ENCODE measurements around the gene NHS.

Gene NHS

DNA sequence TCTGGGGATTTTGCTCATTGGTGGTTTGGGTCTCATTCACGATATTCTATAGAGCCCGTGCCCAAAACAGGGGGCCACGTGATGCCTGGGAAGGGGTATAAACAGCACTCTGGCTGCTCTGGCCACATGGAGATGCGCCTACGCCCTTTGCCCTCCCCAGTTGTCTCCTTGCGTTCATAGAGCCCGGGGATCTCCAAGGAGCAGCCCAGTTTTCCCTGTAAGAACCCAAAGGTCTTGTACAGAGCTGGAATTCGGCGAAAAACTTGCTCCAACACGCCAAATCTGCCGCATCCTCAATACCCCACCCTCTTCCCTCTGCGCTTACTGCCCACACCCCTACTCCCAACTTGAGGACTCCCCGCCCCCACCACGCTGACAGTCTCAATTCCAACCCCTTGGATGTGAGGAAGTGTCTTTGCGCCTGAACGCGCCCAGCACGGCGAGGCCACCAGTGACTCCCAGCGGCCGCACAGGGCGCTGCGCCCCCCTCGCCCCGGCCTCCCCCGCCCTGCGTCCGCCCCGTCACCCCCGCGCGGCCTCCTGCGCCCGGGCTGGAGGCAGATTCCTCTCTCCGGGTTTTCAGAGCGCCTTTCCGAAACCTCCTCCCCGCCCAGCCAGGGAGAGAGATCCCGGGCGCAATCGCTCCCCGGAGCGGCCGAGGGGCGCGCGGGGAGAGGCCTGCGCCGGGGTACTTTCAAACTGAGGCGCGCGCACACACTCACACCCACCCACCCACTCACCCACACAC is at the start of gene NHS:
TSS of gene NHS (plus strand) at position 582 of the 748 bp plus-strand sequence. CDS start 558 bp downstream, outside the sequence.
- no peak for DNase-seq (ENCODE audit: low read depth, low spot score)

DNA sequence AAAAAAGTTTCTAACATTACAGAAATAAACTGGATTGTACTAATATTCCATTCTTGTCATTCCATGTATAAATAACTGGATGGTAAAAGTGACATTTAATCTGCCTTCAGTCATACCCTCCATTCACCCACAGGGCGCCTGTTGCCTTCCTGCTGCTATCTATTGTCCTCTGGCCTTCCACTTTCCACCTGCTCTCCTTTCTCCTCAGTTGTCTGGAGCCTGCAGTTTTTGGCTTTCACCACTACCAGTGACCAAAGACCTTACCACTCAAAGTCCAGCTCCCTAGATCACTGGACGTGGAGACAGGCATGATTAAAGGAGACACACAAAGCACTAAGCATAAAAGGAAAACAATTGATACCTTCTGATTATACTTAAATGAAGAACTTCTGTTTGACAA is 46.2 kb upstream of the NHS start:
- DNase-seq (ENCODE audit: low read depth, low spot score): no peak

DNA sequence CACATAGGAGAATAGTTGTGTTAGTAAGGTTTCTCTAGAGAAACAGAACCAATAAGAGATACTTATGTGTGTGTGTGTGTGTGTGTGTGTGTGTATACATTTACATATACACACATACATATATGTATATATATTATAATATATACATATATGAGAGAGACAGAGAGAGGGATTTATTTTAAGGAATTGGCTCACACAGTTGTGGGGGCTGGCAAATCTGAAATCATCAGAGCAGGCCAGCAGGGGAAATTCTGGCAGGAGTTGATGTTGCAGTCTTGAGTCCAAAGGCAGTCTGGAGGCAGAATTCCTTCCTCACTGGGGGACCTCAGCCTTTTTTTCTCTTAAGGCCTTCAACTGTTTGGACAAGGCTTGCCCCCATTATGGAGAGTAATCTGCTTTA is 38.6 kb upstream of the NHS start:
- no peak for DNase-seq (ENCODE audit: low read depth, low spot score)

DNA sequence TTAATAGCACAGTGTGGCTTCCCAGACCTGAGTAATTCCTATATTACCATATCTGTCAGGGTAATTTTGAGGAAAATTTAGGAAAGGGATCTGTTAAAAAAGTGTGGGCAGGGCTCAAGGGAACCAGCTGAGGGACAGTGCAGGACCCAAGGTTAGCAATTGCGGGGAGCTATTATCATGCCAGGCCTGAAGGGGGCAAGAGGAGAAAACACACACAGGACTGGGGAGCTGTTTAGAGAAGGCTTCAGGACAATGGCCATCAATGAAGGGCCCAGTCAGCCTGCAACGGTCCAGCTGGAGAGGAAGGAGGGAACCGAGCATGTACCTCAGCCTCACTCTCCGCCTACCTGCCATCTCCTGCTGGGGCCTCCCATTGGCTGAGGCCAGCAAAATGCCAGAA is 19.0 kb upstream of the NHS start:
- no peak for DNase-seq (ENCODE audit: low read depth, low spot score)

DNA sequence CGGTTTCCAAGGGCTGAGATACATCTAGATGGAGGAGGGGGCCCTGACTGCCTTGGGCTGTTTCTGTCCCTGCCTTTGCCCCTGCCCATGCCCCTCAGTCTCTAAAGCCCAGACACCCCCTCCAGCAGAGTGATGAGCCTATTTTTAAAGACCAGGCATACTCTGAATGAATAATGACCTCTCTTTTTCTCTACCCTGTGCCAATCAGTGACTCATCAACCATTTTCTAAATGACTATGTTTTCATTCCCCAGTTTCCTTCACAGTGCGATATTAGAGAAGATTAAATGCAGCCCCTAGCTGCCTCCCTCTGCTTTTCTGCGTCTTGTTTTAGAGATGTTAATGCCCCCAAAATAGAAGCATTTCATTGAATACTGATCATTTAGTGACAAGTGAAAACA is 15.5 kb upstream of the NHS start:
- DNase-seq (ENCODE audit: low read depth, low spot score): no peak

DNA sequence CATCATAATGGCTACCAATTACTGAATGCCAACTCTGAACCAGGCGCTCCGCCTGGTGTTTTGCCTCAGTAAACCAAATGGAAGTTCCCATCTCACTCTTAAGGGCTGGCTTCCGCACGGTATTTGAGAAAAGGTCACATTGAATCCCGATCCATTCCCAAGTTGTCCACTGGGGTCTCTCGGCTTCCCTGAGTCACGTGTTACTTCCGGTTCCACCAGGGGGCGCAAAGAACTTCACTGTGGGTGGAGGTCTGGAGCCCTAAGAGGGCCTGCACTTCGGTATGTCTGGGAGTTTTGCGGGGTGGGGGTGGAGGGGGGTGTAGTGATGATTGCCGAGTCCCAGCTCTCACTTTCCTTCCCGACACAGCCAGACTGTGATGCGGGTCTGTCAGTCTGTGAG is 13.4 kb upstream of the NHS start:
- DNase-seq (ENCODE audit: low read depth, low spot score): no peak

DNA sequence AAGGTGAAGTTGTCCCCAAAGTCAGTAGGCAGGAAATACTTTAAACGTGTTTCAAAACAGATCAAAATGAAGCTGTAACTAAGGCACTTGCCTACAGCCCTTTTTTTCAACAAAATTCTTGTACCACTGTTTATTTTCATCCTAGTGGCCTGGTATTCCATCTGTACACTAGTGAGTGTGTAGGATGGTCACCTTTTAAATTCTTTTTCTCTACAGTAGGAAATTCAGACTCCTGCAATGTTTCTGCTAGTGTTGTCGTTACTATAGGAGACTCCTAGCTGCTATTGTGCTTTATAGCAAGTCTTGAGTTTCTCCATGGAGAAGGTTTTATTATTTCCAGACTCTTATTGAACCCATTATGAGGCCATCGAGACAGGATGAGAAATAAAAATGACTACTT is 7.0 kb upstream of the NHS start:
- no peak for DNase-seq (ENCODE audit: low read depth, low spot score)

DNA sequence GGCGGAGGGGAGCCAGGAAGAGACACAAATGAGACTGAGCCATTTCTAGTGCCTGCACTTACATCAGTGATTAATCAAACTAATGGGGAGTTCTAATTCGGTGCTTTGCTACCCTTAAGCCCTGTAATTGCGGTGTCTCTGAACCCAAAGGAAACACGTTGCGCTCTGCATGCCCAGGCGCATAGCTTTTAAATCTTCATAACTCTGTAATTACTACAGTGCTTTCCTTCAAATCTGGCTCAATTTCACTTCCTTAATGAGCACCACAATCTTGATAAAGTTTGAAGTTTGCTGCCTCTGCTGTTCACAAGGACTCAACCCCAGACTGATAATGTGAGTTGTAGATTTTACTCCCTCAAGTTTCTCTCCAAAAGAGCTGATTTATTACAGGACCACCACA is 5.7 kb upstream of the NHS start:
- no peak for DNase-seq (ENCODE audit: low read depth, low spot score)

DNA sequence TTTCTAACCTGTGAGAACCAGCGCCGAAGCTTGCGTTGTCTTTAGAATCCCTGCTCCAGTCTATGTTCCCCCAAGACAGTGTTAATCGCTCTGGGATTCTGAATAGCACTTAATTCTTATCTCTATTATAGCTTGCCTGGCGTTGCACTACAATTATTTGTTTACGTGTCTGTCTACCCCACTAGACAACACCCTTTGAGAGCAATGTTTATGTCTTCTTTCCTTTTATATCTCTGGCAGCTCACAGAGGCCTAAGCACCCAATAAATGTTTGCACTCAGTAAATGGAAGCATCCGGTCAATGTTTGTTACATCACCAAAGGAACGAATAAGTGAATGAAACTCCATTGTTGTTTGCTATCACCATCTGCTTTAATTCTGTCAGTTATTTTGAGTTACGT is 4.8 kb upstream of the NHS start:
- DNase-seq (ENCODE audit: low read depth, low spot score): no peak

DNA sequence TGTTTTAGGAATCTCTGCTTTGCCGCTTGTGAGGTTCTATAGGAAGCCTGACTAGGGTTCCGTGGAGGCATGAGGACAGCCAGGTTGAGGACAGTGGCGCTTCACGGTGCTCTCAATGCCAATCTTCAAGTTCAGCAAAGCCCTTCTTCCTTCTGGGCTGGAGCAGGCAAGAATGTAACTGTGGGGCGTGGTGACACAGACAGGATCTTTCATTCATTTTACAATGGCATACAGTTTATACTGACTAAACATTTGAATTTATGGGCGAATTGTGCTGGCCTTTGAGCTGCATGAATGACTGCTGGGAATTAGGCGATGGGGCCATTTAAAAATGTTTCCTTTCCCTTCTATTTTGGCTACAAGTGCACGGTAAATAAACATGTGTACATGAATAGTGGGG is 2.9 kb upstream of the NHS start:
- DNase-seq (ENCODE audit: low read depth, low spot score): no peak

DNA sequence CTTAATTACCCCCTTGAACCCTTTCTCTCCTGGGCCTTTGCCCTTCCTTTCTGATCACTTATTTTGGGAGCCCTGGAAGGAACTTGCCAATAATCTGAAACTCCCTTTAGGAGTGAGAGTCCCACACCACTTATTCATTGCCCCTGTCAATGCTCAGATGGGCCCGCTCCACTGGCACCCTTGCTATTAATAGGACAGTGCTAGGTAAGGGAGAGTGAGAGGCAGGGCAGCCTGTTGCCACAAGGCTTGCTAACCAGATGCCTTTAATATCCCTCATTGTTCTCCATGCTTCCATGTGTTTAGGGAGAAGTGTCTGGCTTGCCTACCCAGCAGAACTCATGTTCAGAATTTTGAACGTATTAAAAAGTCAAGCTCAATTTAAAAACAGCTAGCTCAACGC is 1.7 kb upstream of the NHS start:
- DNase-seq (ENCODE audit: low read depth, low spot score): no peak

DNA sequence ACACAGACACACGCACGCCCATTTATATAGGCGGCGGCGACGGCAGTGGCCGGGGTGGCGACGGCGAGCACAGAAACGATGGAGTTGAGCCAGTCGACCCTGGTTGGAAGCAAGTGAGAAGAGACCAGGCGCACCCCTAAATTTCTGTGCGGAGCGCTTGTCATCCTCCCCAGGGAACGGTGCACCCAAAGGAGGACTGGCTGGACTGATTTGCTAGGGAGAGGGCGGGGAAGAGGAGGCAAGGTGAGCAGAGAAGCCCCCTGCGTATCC is 302 bp downstream of the NHS start:
- DNase-seq (ENCODE audit: low read depth, low spot score): no peak

DNA sequence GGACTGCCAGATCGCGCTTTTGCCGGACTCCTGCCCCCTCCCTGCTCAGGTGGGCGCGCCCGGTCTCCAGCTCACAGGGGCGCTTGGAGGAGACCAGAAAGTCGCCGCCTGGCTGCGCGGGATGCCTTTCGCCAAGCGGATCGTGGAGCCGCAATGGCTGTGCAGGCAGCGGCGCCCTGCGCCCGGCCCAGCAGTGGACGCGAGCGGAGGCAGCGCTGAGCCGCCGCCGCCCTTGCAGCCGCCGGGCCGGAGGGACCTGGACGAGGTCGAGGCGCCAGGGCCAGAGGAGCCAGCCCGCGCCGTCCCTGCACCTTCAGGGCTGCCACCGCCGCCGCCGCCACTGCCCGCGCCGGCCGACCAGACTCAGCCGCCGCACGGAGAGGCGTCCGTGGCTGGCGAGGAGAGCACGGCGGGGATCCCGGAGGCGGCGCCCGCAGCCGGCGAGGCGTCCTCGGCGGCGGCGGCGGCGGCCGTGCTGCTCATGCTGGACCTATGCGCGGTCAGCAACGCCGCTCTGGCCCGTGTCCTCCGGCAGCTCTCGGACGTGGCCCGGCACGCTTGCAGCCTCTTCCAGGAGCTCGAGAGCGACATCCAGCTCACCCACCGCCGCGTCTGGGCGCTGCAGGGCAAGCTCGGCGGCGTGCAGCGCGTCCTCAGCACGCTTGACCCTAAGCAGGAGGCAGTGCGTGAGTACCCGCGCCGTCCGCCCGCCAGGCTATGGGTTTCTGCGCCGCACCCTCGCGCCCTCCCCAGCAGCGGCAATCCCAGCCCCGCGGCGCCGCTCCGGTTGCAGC is 834 bp downstream of the NHS start:
- DNase-seq (ENCODE audit: low read depth, low spot score): no peak

DNA sequence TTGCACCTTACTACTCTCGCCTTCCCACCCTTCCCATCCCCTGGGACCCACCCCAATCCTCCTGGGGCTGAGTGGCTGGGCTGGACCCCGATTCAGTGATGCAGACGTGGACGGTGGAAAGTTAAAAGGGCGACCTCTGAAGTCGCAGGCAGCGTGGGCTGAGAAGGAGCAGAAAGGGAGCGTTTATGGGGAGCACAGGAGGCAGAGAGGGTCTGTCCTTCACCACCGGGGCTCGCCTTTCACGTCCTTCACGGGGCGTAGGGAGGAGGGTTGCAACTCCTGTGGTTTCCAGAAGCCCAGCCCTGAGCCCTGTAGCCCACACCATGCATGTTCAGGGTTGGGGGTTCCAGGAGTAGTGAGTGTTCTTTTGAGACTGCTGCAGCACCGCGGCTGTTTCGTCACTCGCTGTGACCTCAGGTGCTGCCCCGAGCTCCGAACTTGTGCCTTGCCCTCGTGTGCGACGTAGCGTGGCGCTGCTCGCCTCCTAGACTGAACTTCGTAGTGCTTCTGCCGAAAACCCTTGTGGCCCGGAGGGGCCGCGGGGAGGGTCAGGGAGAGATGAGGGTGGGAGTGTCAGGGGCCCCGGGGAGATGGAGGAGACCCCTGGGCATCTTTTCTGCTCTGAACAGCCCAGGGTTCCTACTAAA is 1.6 kb downstream of the NHS start:
- DNase-seq (ENCODE audit: low read depth, low spot score): no peak

DNA sequence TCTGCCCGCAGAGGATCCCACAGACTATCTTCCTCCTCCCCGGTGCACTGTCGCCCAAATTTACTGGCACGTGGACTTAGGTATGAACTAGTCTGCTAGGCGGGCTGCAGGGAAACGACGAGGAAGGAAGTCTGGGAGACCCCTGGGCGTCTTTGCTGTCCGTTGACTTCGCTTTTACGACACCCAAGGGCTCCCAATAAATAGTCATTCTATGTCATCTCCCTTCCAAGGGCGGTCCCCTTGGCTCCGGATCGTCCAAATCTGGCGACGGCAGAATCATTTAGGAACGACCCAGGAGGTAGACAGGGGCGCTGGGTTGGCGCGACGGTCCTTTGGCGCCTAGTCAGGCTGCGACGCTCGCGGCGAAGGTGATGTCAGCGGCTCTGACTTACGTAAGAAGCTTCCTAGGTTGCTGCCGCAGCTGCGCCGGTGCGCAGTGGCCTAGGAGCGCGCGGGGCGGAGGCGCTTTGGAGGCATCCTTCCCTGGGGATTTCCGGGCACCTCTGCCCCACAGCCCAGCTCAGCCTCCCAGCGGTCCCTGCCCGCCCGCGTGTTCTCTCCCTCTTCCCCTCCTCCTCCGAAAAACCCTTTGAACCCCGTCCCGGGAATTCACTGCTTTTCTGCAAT is 2.2 kb downstream of the NHS start:
- DNase-seq (ENCODE audit: low read depth, low spot score): no peak

DNA sequence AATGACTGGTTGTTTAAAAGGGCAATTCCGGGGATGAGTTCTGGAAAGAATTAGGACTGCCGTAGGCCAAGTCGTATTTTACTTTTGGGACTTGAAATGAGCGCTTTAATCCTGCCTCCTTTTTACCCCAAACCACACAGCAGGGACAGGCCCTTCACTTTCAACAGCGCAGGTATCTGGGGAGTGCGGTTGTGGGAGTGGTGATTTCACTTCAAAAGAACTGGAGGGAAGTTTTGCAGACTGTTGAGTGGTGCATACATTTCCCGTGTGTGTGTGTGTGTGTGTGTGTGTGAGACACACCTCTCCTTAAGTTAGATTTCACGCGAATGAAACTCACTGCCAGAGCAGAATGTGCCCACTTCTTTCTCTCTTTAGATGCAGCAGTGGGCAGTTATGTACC is 2.8 kb downstream of the NHS start:
- DNase-seq (ENCODE audit: low read depth, low spot score): no peak

DNA sequence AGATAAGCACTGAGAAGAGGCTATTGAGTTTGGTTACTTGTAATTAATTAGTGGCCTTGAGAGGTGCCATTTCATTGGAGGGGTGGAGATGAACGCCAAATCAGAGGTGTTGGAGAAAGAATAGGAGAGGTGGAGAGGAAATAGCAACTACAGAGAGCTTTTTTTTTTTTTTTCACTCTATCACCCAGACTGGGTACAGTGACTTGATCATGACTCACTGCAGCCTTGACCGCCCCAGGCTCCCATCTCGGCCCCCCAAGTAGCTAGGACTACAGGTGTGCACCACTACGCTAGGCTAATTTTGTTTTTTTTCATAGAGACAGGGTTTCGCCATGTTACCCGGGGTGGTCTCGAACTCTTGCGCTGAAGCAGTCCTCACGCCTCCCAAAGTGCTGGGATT is 5.2 kb downstream of the NHS start:
- no peak for DNase-seq (ENCODE audit: low read depth, low spot score)

DNA sequence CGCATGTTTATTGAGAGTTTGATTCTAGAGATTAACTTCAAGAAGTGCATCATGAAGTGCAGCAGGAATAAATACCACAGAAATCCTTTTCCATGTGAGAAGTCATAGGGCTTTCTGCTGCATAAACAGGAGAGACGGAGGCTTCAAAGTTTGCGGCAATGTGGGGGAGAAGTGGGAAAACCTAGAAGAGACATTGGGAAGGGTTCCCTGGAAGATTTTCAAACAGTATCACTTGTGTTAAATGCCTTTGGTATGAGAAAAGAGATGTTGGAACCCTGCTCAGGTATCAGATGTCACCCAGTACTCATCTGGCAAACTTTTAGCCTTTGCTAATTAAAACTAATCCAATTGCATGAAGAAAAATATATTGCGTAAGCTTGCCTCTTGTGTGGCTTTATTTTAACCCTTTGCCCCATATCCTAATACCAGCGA is 15.4 kb downstream of the NHS start:
- DNase-seq (ENCODE audit: low read depth, low spot score): no peak

DNA sequence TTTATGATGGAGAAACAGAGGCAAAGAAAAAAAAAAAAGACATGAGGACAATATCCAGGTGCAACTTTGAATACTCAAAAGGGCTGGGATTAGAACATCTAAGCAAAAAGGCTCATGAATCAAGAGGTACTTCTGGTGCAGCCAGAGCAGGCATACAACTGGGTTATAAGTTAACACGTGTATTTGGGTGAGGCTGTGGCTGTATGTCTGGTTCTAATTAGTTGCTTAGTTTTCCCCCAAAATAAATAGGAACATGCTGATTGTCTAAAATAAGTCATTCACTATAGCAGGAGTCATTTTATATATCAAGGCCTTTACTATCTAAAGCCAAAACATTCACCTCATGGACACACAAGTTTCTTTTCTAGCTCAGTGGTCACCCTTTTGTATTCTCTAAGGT is 20.2 kb downstream of the NHS start:
- no peak for DNase-seq (ENCODE audit: low read depth, low spot score)

DNA sequence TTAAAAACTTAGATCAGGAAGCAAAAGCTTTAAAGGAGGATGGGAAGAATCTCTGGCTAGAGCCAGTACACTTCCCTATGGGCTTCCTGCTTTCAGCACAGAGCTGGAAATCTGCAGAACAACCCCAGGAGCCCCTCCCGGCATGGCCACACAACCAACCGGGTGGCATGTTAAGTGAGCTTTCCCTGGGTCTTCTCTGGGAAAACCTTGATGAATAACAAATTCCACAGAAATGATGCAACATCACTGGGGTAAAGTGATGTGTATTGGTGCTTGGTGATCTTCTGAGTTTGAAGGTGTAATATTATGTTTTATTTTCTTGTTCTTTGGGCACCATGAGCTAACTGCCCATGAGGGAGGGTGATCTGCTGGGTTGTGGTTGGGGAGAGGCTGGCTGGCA is 22.1 kb downstream of the NHS start:
- DNase-seq (ENCODE audit: low read depth, low spot score): no peak

DNA sequence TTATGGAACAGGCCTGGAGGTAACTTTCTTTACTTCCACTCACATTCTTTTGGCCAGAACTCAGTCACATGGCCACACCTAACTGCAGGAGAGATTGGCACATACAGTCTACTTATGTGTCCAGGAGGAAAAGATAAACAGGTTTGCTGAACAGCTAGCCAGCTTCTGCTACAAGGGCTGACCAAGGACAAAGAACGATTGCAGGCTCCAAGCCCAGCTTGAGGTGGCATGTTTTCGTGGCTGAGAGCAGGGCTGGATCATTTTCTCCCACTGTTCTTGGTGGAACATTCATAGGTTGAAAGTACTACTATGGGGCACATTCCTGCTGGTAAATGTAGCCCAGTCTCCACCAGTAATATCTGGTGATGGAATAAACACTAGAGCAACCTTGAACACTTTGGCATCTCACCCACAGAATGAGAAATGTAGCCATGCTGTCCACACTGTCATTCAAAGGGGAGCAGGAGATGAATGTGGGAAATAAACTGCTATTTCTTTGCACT is 28.2 kb downstream of the NHS start:
- no peak for DNase-seq (ENCODE audit: low read depth, low spot score)

DNA sequence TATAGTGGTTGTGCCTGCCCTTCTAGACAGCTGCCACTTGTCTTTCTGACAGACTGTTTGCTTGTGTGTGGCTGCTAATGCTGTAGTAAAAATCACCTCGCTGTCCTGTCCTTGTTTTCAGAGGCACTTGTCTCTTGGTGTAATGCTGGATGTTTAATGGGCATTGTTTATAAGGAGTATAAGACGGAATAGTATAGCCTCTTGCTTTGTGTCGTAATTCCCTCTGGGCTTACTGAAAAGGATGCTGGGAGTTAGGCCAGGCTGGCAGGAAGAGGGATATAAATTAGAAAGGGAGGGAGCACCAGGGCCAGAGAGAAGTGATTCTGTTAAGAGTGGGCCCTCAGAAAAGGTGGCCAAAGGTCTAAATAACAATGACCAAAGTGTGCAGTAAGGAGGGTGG is 29.0 kb downstream of the NHS start:
- DNase-seq (ENCODE audit: low read depth, low spot score): no peak
